ENCODE measurements around the gene LIPN.
"Not testable (repeated sequence)": the region's sequence is repeated elsewhere in the genome, so short reads cannot be mapped to it uniquely, and the experiment has no call there.

The LIPN gene

GRCh38 chr10:88759366-88760101 lies at the start of gene LIPN:
Gene LIPN, plus strand, starts transcription at chr10:88760020. Its CDS starts 1,386 bp downstream, at chr10:88761406.
- DNase-seq (ENCODE audit: low read depth): no peak

GRCh38 chr10:88715517-88715916 lies 44.3 kb upstream of the LIPN start:
- no peak for DNase-seq (ENCODE audit: low read depth)

GRCh38 chr10:88721392-88721791 lies 38.4 kb upstream of the LIPN start:
- no peak for DNase-seq (ENCODE audit: low read depth)

GRCh38 chr10:88725798-88726197 lies 34.0 kb upstream of the LIPN start:
- no peak for DNase-seq (ENCODE audit: low read depth)

- DNase-seq (ENCODE audit: low read depth): no peak
Observed at GRCh38 chr10:88728107-88728763, 31.6 kb upstream of the LIPN start.

GRCh38 chr10:88730864-88731263 lies 29.0 kb upstream of the LIPN start:
- DNase-seq (ENCODE audit: low read depth): no peak

GRCh38 chr10:88731296-88731695 lies 28.5 kb upstream of the LIPN start:
- DNase-seq (ENCODE audit: low read depth): no peak

- DNase-seq (ENCODE audit: low read depth): no peak
Observed at GRCh38 chr10:88733215-88733614, 26.6 kb upstream of the LIPN start.

GRCh38 chr10:88735661-88736060 lies 24.2 kb upstream of the LIPN start:
- no peak for DNase-seq (ENCODE audit: low read depth)

GRCh38 chr10:88741921-88742320 lies 17.9 kb upstream of the LIPN start:
- DNase-seq (ENCODE audit: low read depth): not testable (repeated sequence)

GRCh38 chr10:88742448-88742847 lies 17.4 kb upstream of the LIPN start:
- DNase-seq (ENCODE audit: low read depth): no peak

- DNase-seq (ENCODE audit: low read depth): no peak
Observed at GRCh38 chr10:88744002-88744401, 15.8 kb upstream of the LIPN start.

- DNase-seq (ENCODE audit: low read depth): no peak
Observed at GRCh38 chr10:88745633-88746032, 14.2 kb upstream of the LIPN start.

GRCh38 chr10:88754287-88754686 lies 5.5 kb upstream of the LIPN start:
- no peak for DNase-seq (ENCODE audit: low read depth)

- DNase-seq (ENCODE audit: low read depth): no peak
Observed at GRCh38 chr10:88755753-88756152, 4.1 kb upstream of the LIPN start.

GRCh38 chr10:88756660-88757059 lies 3.2 kb upstream of the LIPN start:
- no peak for DNase-seq (ENCODE audit: low read depth)

GRCh38 chr10:88762906-88763305 lies 3.1 kb downstream of the LIPN start:
- DNase-seq (ENCODE audit: low read depth): no peak

- no peak for DNase-seq (ENCODE audit: low read depth)
Observed at GRCh38 chr10:88763441-88763840, 3.6 kb downstream of the LIPN start.

GRCh38 chr10:88764110-88764509 lies 4.3 kb downstream of the LIPN start:
- no peak for DNase-seq (ENCODE audit: low read depth)

GRCh38 chr10:88765816-88766215 lies 6.0 kb downstream of the LIPN start:
- DNase-seq (ENCODE audit: low read depth): no peak

- no peak for DNase-seq (ENCODE audit: low read depth)
Observed at GRCh38 chr10:88769384-88769783, 9.6 kb downstream of the LIPN start.

GRCh38 chr10:88781206-88781605 lies 21.4 kb downstream of the LIPN start:
- DNase-seq (ENCODE audit: low read depth): no peak

GRCh38 chr10:88782222-88782621 lies 22.4 kb downstream of the LIPN start:
- DNase-seq (ENCODE audit: low read depth): no peak

GRCh38 chr10:88783724-88784123 lies 23.9 kb downstream of the LIPN start:
- no peak for DNase-seq (ENCODE audit: low read depth)

All from stimulated activated CD8-positive, alpha-beta memory T cell treated with anti-CD3 and anti-CD28 coated beads, Interleukin-15, amount 100 ng/mL, for 24 hours (primary cell).